GM12878 (cell line): Measurements from ENCODE around the gene CACNA1S. TPM values are rescaled to one million over a fixed set of nuclear protein-coding genes. Genes with fewer than 3 reads are reported as not detected.

Experiments used
- ATAC-seq: fragments of 200-7000 bp; cut with Tn5 transposase; 3 replicates; pipeline ENCODE4 v1.9.1; 2020; ENCODE audit warnings: mild to moderate bottlenecking, moderate library complexity
- BruUV-seq: library from RNA; stranded (reverse); fragments of 400-500 nt; replicated peaks from 2 replicates; lab custom pipeline; 2021; lab: Mats Ljungman, UMichigan
- CTCF ChIA-PET: fragments of 300-600 bp; sonication (Branson Sonifier 250); formaldehyde crosslinking; extraction: SDS; loops from one replicate; lab custom pipeline; 2021; ENCODE audit warnings: inconsistent platforms; lab: Yijun Ruan, JAX
- POLR2A ChIA-PET: fragments of 350-600 bp; formaldehyde crosslinking; extraction: SDS; loops from one replicate; lab custom pipeline; 2021; ENCODE audit warnings: inconsistent platforms; lab: Charles Lee
- RAD21 ChIA-PET: fragments of 300-600 bp; sonication (Branson Sonifier 250); formaldehyde crosslinking; loops from one replicate; lab custom pipeline; 2023; ENCODE audit warnings: antibody characterized with exemption; ENCODE audit not compliant: unreplicated experiment; lab: Charles Lee
- SMC1A ChIA-PET: fragments of 300-600 bp; sonication (Branson Sonifier 250); formaldehyde crosslinking; loops from one replicate; lab custom pipeline; 2023; ENCODE audit not compliant: unreplicated experiment, uncharacterized antibody; lab: Charles Lee
- DNase-seq: peaks from one replicate; pipeline ENCODE4 v3.0.0-alpha.2; 2011; ENCODE audit warnings: low read depth, low spot score
- FAIRE-seq: peaks from 3 replicates; lab custom pipeline; 2011; peaks lifted over from hg19 to GRCh38; lab: Jason Lieb, UNC
- H2AFZ ChIP-seq: 2 replicates; pipeline ENCODE4 v1.6.0; 2011; ENCODE audit warnings: low read depth, low read length, control low read depth; ENCODE audit not compliant: control insufficient read depth
- H3K27ac ChIP-seq: 2 replicates; pipeline ENCODE4 v1.5.1; 2011; ENCODE audit warnings: control low read depth; ENCODE audit not compliant: control insufficient read depth, insufficient read depth
- H3K27me3 ChIP-seq, 2 experiments: replicated peaks in 1 of 2; 2 replicates each; pipeline versions ENCODE4 v1.6.0 to v1.6.1; 2011; ENCODE audit warnings: low read length in 1 of 2; ENCODE audit not compliant: control insufficient read depth in 2 of 2, insufficient read depth in 2 of 2
- H3K36me3 ChIP-seq, 2 experiments: 2 replicates each; pipeline ENCODE4 v1.5.1; 2011; ENCODE audit warnings: low read length in 1 of 2; ENCODE audit not compliant: control insufficient read depth in 2 of 2, insufficient read depth in 2 of 2
- H3K4me1 ChIP-seq: 2 replicates; pipeline ENCODE4 v1.6.1; 2011; ENCODE audit warnings: mild to moderate bottlenecking, low read length, moderate library complexity, mixed read lengths; ENCODE audit not compliant: control insufficient read depth, insufficient read depth
- H3K4me2 ChIP-seq: 2 replicates; pipeline ENCODE4 v1.6.0; 2011; ENCODE audit warnings: control low read depth; ENCODE audit not compliant: control insufficient read depth, insufficient read depth
- H3K4me3 ChIP-seq: fragments of 200-600 bp; sonication (generic); 2 replicates; pipeline ENCODE4 v1.5.1; 2016
- H3K79me2 ChIP-seq: 2 replicates; pipeline ENCODE4 v1.6.0; 2011; ENCODE audit warnings: low read length; ENCODE audit not compliant: control insufficient read depth, insufficient read depth
- H3K9ac ChIP-seq: 2 replicates; pipeline ENCODE4 v1.8.0; 2011; ENCODE audit warnings: low read length, control low read depth, mixed read lengths; ENCODE audit not compliant: control insufficient read depth, insufficient read depth
- H3K9me3 ChIP-seq: replicated peaks from 3 replicates; pipeline ENCODE4 v1.5.1; 2011; ENCODE audit warnings: mild to moderate bottlenecking, low read length; ENCODE audit not compliant: control insufficient read depth, insufficient read depth
- H4K20me1 ChIP-seq: 2 replicates; pipeline ENCODE4 v1.6.0; 2011; ENCODE audit not compliant: control insufficient read depth, insufficient read depth
- BCL11A ChIP-seq: IDR thresholded peaks from 2 replicates; pipeline ENCODE4 v1.6.1; 2011; ENCODE audit warnings: low read depth, low read length
- BCL3 ChIP-seq: IDR thresholded peaks from 2 replicates; pipeline ENCODE4 v1.6.1; 2011; ENCODE audit warnings: borderline replicate concordance, low read depth, mild to moderate bottlenecking, moderate library complexity, low read length; ENCODE audit not compliant: insufficient read depth, poor library complexity, severe bottlenecking
- BHLHE40 ChIP-seq, 2 experiments: fragments of 450-650 bp in 1 of 2; IDR thresholded peaks; 2 replicates each; pipeline ENCODE4 v1.6.1; 2011 to 2017; ENCODE audit warnings: low read depth in 2 of 2, borderline replicate concordance in 1 of 2, improper control_type of control experiment in 1 of 2, low read length in 1 of 2, mild to moderate bottlenecking in 1 of 2
- MLLT1 ChIP-seq: fragments of 450-650 bp; IDR thresholded peaks from 2 replicates; pipeline ENCODE4 v1.6.1; 2016; ENCODE audit warnings: mild to moderate bottlenecking
- NFYA ChIP-seq: IDR thresholded peaks from 2 replicates; pipeline ENCODE4 v1.6.1; 2011; ENCODE audit warnings: low read depth, mild to moderate bottlenecking, low read length, improper control_type of control experiment, borderline replicate concordance
- POLR2A ChIP-seq: IDR thresholded peaks from 2 replicates; pipeline ENCODE4 v1.6.1; 2011; ENCODE audit warnings: low read depth, mild to moderate bottlenecking, low read length
- SPI1 ChIP-seq: IDR thresholded peaks from 2 replicates; pipeline ENCODE4 v1.6.1; 2011; ENCODE audit warnings: low read depth, mild to moderate bottlenecking, low read length, moderate library complexity, borderline replicate concordance; ENCODE audit not compliant: insufficient read depth
- SUZ12 ChIP-seq: fragments of 200-600 bp; sonication (generic); IDR thresholded peaks from one replicate; pipeline ENCODE4 v1.6.1; 2018; ENCODE audit warnings: antibody characterized with exemption, mild to moderate bottlenecking; ENCODE audit not compliant: unreplicated experiment
- ZNF592 ChIP-seq: fragments of 450-650 bp; IDR thresholded peaks from 2 replicates; pipeline ENCODE4 v1.6.1; 2017; ENCODE audit warnings: mild to moderate bottlenecking, moderate library complexity
- WGBS: methylation state at CpG from one replicate; pipeline ENCODE4 v1.1.6; 2016; ENCODE audit warnings: low lambda C conversion rate; ENCODE audit not compliant: insufficient replicate concordance, insufficient coverage; ENCODE audit errors: missing lambda C conversion rate; 5-methylcytosine and 5-hydroxymethylcytosine counted together
- in situ Hi-C: fragments of 300-500 bp; cut with MboI; formaldehyde crosslinking; loops from 9 replicates; pipeline ENCODE4 v1.14.3; 2018; ENCODE audit warnings: mixed read lengths
- intact Hi-C: fragments of 100-400 bp; cut with micrococcal nuclease; formaldehyde crosslinking; loops from one replicate; pipeline ENCODE4 v1.14.2; 2022; ENCODE audit not compliant: unreplicated experiment
- polyA plus RNA-seq, 11 experiments: library from polyadenylated mRNA; depleted of rRNA in 4 of 11; unstranded in 6 of 11; stranded (reverse) in 5 of 11; fragments of >200 nt; fragmentation: Nextera tagmentation in 4 of 11; fragmentation: Illumina TruSeq in 1 of 11; extraction: Ambion mirVana in 4 of 11; extraction: Trizol in 1 of 11; gene quantifications; 1 replicate in 1 of 11; 2 replicates in 10 of 11; pipeline versions ENCODE4 v1.2.1 to v1.2.3, GENCODE V29; 2011 to 2016; ENCODE audit warnings: inconsistent platforms in 2 of 11, missing spikeins in 2 of 11, low read depth in 1 of 11
- total RNA-seq, 4 experiments: library from RNA; depleted of rRNA in 3 of 4; stranded (reverse); fragments of >200 nt in 3 of 4; fragmentation: Illumina TruSeq in 1 of 4; extraction: Trizol in 1 of 4; gene quantifications; 2 replicates each; pipeline versions ENCODE4 v1.2.1 to v1.2.3, GENCODE V29; 2013 to 2021
- TF ChIP-seq, protein P1 (sequence below), 3 experiments: IDR thresholded peaks in 2 of 3; conservative IDR thresholded peaks in 1 of 3; 2 replicates each; pipeline ENCODE4 v1.5.1; 2011; ENCODE audit warnings: low read depth in 3 of 3, low read length in 3 of 3, mild to moderate bottlenecking in 3 of 3, control low read depth in 2 of 3, moderate library complexity in 2 of 3, inconsistent platforms in 1 of 3, mixed read lengths in 1 of 3; ENCODE audit not compliant: control insufficient read depth in 2 of 3, insufficient read depth in 1 of 3; ENCODE audit errors: extremely low read depth in 1 of 3

The CACNA1S gene
- total and polyA plus RNA-seq, 10 of the 15 experiments (the other 5 are each of a cell fraction or from before 2014, with no cell fraction given): under 0.01 to 0.04 (median 0.02) TPM; not detected in 6

- Histone ChIP-seq H3K9me3 (no peaks in the 10 kb centered on the region), H3K36me3 (no peaks in the 10 kb centered on the region), H3K9ac (no peak overlapping the region), H3K4me2 (no peak overlapping the region), H3K79me2 (no peaks in the 10 kb centered on the region), H3K4me3 (no peak overlapping the region), H3K27ac (no peak overlapping the region), H4K20me1 (no peaks in the 10 kb centered on the region), H2AFZ (no peak overlapping the region), H3K27me3 (peaks cover 5 to 7% of the 10 kb centered on the region in 2 experiments; a peak in 3 of 4 replicates), H3K4me1 (no peaks in the 10 kb centered on the region)
- POLR2A ChIA-PET: interaction anchor here (0.6 to 1.6 kb wide), 3 partner anchors 40 to 469 kb away, joined by 3 to 7 read pairs (median 4); no protein-coding TSS in a partner anchor
- DNase-seq (no peak), ATAC-seq (peak; percentile 22; the same call in 2 of the 3 replicates), FAIRE-seq (no peak)
- SMC1A ChIA-PET: interaction anchor here (2.9 to 4.7 kb wide), 2 partner anchors 71 to 79 kb away, joined by 10 to 24 read pairs; no protein-coding TSS in a partner anchor
- RAD21 ChIA-PET: interaction anchor here (0.6 to 3.6 kb wide), 3 partner anchors 9 to 79 kb away, joined by 3 to 19 read pairs (median 3); no protein-coding TSS in a partner anchor
- in situ Hi-C loops: no loop called here
- BruUV-seq: no TSS peak
- CTCF ChIA-PET: interaction anchor here (0.9 to 18.1 kb wide), 6 partner anchors 9 to 79 kb away, joined by 3 to 250 read pairs (median 12); partner anchors contain the start of gene KIF21B
- 4% methylated on average over 5 of the region's 5 CpGs for WGBS
- intact Hi-C loops: no loop called here
- TF ChIP-seq BHLHE40 (IDR thresholded peaks at IDR 0.05; ENCODE audit: borderline replicate concordance in 1 of 2, low read depth in 2 of 2, low read length in 1 of 2) (no peak), ZNF592 (no peak), SUZ12 (no peak), SPI1 (no peak), BCL11A (no peak), POLR2A (no peak), NFYA (no peak), MLLT1 (no peak), BCL3 (no peak)
- TF ChIP-seq, protein P1, sequence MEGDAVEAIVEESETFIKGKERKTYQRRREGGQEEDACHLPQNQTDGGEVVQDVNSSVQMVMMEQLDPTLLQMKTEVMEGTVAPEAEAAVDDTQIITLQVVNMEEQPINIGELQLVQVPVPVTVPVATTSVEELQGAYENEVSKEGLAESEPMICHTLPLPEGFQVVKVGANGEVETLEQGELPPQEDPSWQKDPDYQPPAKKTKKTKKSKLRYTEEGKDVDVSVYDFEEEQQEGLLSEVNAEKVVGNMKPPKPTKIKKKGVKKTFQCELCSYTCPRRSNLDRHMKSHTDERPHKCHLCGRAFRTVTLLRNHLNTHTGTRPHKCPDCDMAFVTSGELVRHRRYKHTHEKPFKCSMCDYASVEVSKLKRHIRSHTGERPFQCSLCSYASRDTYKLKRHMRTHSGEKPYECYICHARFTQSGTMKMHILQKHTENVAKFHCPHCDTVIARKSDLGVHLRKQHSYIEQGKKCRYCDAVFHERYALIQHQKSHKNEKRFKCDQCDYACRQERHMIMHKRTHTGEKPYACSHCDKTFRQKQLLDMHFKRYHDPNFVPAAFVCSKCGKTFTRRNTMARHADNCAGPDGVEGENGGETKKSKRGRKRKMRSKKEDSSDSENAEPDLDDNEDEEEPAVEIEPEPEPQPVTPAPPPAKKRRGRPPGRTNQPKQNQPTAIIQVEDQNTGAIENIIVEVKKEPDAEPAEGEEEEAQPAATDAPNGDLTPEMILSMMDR (IDR thresholded peaks at IDR 0.05 in 2 of 3, conservative IDR thresholded peaks at IDR 0.05 in 1 of 3; ENCODE audit: control insufficient read depth in 2 of 3, extremely low read depth in 1 of 3, insufficient read depth in 1 of 3, low read depth in 3 of 3, low read length in 3 of 3): no peak
These were observed 61.5 kb downstream of the CACNA1S start for GRCh38 chr1:201050515-201051277.
